ENCODE measurements around the gene PAX4.
"Not testable (repeated sequence)": the region's sequence is repeated elsewhere in the genome, so short reads cannot be mapped to it uniquely, and the experiment has no call there.

The PAX4 gene

GRCh38 chr7:127582361-127582760 is 35.6 kb downstream of the PAX4 start:
- no peak for DNase-seq (ENCODE audit: extremely low read depth, low read depth)
- H3K4me3 ChIP-seq (replicated peaks; ENCODE audit: low read depth, low read length) = no peak overlapping the region
- TF ChIP-seq CTCF (IDR thresholded peaks at IDR 0.05; ENCODE audit: low read depth, low read length, missing control alignments) = no peak

DNA sequence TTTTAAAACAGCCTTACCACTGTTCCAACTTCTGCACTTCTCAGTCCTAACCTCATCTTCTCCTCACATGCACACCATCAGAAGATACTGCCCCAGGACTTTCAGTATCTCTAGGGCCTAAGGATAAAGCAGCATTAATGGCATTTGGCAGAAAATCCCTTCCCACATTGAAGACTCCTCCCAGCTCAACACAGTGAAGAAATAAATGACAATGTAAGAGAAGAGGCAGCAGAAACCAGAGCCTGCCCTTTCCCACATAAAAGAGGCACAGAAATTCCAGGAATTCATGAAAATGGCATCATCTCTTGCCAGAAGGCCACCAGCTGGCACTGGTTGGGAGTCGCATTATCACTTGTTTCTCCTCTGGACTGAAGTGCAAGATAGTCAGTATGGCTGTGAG is 36.2 kb downstream of the PAX4 start:
- DNase-seq (ENCODE audit: extremely low read depth, low read depth) = no peak
- H3K4me3 ChIP-seq (replicated peaks; ENCODE audit: low read depth, low read length) = no peak overlapping the region
- TF ChIP-seq CTCF (IDR thresholded peaks at IDR 0.05; ENCODE audit: low read depth, low read length, missing control alignments) = no peak

DNA sequence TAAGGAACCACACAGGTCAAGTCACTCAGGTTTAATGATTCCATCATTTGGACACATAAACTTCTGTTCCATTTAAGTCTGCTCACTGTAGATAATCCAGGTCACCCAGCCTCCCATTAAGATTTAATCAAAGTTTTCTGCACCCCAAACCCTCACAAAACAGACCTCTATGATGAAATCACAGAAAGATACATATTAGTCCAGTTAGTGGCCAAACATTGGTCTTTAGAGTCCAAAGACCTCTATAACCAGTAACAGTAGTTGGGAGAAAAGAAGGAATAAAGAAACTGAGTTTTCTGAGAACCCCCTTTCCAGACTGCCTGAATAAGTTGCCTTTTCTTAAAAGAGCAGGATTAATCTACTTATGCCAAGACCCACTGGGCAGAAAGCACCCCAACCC is 37.3 kb downstream of the PAX4 start:
- no peak for TF ChIP-seq CTCF (IDR thresholded peaks at IDR 0.05; ENCODE audit: low read depth, low read length, missing control alignments)
- H3K4me3 ChIP-seq (replicated peaks; ENCODE audit: low read depth, low read length) = no peak overlapping the region
- DNase-seq (ENCODE audit: extremely low read depth, low read depth) = no peak

DNA sequence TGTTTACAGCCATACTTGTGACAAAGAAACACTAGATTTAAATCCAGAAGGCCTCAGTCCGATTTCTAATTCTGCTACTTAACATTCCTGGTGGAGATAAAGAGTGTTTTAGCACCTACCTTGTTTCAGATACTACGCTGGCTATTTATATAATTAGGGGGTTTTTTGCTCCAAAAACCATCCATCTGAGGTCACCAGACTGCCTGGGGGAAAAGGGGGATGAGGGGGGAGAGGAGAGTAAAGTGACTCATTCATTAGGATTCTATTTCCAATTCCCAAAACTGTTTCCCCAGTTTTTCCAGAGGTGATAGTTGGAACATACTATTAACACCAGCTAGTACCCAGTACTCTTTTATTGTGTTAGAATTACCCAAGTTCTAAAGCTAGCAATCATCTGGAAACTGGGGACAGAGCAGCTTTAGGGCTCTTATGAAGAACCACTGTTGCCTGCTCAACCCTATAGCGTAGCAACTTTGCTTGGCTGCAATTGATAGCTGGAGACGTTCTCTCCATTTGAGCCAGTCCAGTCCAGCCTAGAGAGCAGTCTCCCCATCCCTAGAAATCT is 39.1 kb downstream of the PAX4 start:
- TF ChIP-seq CTCF (IDR thresholded peaks at IDR 0.05; ENCODE audit: low read depth, low read length, missing control alignments) = no peak
- no peak for DNase-seq (ENCODE audit: extremely low read depth, low read depth)
- no peak overlapping the region for H3K4me3 ChIP-seq (replicated peaks; ENCODE audit: low read depth, low read length)

DNA sequence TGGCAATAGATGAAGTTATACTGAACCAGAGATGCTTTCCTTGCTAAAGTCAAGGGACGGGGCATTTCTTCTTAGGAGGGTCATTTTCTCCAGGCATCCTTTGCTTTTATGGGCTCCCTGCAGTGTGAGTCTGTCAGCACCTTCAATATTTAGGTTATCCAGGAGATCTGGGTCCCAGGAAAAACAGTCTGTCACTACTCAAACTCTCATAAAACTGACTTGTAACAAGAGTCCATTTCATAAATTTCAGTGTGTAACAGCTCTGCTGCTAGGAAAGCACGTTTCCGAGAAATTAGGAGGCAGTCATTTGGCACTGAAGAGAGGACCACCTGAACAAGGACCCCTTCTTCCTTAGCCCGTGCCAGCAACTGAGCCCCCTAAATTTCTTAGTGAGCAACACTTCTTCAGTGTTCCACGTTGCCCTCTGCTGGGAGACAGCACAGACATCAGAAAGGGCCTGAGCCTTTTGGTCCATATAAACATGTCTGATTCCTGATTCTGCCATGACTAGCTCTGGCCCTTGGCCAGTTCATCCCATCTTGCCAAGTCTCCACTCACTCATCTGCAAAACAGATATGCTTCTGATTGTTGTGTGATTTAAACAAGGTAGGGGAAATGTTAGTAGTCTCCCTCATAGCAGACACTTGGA is 39.8 kb downstream of the PAX4 start:
- DNase-seq (ENCODE audit: extremely low read depth, low read depth) = no peak
- TF ChIP-seq CTCF (IDR thresholded peaks at IDR 0.05; ENCODE audit: low read depth, low read length, missing control alignments) = peak; percentile 22
- no peak overlapping the region for H3K4me3 ChIP-seq (replicated peaks; ENCODE audit: low read depth, low read length)

DNA sequence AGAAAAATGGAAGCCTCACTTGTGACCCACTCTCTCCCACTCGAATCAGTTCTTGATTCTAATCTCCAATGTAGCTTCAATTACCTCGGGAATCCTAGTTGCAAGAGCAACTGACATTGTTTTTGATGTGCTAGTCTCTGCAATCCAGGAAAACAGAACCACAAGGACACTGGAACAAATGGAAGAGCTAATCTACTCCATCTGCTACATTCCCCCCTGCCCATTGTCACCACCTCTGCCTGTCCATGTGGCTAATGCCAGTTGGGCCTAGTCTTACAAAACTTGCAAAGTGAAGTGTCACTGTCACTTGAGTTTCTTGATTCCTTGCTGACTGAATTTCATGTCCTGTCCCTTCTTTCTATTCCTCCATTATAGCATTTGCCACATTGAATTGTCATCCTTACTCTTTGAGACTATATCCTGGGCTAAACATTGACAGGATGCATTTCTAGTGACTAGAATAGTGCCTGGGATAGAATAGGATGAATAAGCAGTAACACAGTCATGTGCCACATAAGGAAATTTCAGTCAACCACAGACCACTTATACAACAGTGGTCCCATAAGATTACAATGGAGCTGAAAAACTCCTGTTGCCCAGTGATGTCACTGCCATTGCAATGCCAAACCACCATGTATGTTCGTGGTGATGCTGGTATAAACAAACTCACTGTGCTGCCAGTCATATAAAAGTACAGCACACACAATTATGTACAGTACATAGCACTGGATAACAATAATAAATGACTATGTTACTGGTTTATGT is 46.0 kb downstream of the PAX4 start:
- TF ChIP-seq CTCF (IDR thresholded peaks at IDR 0.05; ENCODE audit: low read depth, low read length, missing control alignments) = no peak
- DNase-seq (ENCODE audit: extremely low read depth, low read depth) = no peak
- no peak overlapping the region for H3K4me3 ChIP-seq (replicated peaks; ENCODE audit: low read depth, low read length)

- not testable (repeated sequence) for DNase-seq (ENCODE audit: extremely low read depth, low read depth); H3K4me3 ChIP-seq (replicated peaks; ENCODE audit: low read depth, low read length)
These were observed 49.9 kb downstream of the PAX4 start for GRCh38 chr7:127568034-127568433.
